Prostate gland (tissue), 2 donors: ENCODE data around the gene ALG1. TPM values are rescaled to one million over a fixed set of nuclear protein-coding genes. Genes with fewer than 3 reads are reported as not detected.

Experiments used
- DNase-seq: peaks from one replicate; pipeline ENCODE4 v3.0.0-alpha.2; 2019; ENCODE audit warnings: low spot score
- H3K27ac ChIP-seq, 2 donors: fragments of 200-600 bp; sonication (generic); 2 replicates each; pipeline ENCODE4 v1.5.1; 2017 to 2019
- H3K27me3 ChIP-seq: fragments of 200-600 bp; sonication (generic); replicated peaks from 2 replicates; pipeline ENCODE4 v1.5.1; 2019; ENCODE audit not compliant: insufficient read depth
- H3K36me3 ChIP-seq, 2 donors: fragments of 200-600 bp; sonication (generic); 1 replicate in 1 of 2; 2 replicates in 1 of 2; pipeline versions ENCODE4 v1.5.1 to v1.8.1; 2017 to 2019
- H3K4me1 ChIP-seq: fragments of 200-600 bp; sonication (generic); replicated peaks from 2 replicates; pipeline ENCODE4 v1.5.1; 2019
- H3K4me3 ChIP-seq, 2 donors: fragments of 200-600 bp; sonication (generic); 2 replicates each; pipeline ENCODE4 v1.5.1; 2017 to 2019
- H3K9me3 ChIP-seq: fragments of 200-600 bp; sonication (generic); 2 replicates; pipeline ENCODE4 v1.5.1; 2017
- POLR2A ChIP-seq: fragments of 450-650 bp; IDR thresholded peaks from one replicate; pipeline ENCODE4 v1.6.1; 2016; ENCODE audit warnings: antibody characterized with exemption, mild to moderate bottlenecking
- POLR2AphosphoS5 ChIP-seq: sonication (generic); formaldehyde crosslinking; IDR thresholded peaks from one replicate; pipeline ENCODE4 v1.6.1; 2017; ENCODE audit warnings: antibody characterized with exemption
- WGBS: methylation state at CpG from one replicate; pipeline ENCODE4 v1.1.5; 2018; 5-methylcytosine and 5-hydroxymethylcytosine counted together
- intact Hi-C: fragments of 100-400 bp; cut with DNase I; formaldehyde crosslinking; loops from one replicate; pipeline ENCODE4 v1.14.2; 2022
- total RNA-seq, 2 donors: library from RNA; depleted of rRNA; stranded (reverse); fragments of >200 nt; gene quantifications; one replicate each; pipeline ENCODE4 v1.1.0, GENCODE V29; 2016
- TF ChIP-seq, protein P1 (sequence below), 4 experiments: fragments of 200-600 bp in 2 of 4; fragments of 450-650 bp in 2 of 4; sonication (generic) in 2 of 4; IDR thresholded peaks; 1 replicate in 3 of 4; 2 replicates in 1 of 4; pipeline ENCODE4 v1.5.1; 2016 to 2019; ENCODE audit warnings: antibody characterized with exemption in 4 of 4, mild to moderate bottlenecking in 2 of 4, moderate library complexity in 2 of 4

The ALG1 gene
- total RNA-seq, 2 donors from 2014 or later: 35.1 to 37.7 TPM

DNA sequence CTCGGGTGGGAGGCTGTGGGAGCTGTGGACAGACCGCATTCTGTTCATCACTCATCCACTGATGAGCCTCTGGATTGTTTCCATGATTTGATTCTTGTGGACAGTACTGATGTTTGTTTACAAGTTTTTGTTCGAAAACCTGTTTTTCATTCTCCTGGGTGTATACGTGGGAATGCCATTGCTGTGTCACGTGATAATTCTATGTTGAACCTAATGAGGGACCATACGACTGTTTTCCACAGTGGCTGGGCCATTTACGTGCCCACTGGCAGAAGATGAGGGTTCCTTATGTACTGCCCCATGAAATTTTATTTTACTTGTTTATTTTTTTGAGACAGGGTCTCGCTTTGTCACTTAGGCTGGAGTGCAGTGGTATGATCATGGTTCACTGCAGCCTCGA is 2.6 kb upstream of the ALG1 start:
- intact Hi-C loops: no loop called here
- Histone ChIP-seq H3K36me3 (no peaks in the 10 kb centered on the region), H3K9me3 (no peaks in the 10 kb centered on the region), H3K27me3 (no peaks in the 10 kb centered on the region), H3K4me1 (no peaks in the 10 kb centered on the region), H3K4me3 (no peak overlapping the region), H3K27ac (no peak overlapping the region)
- DNase-seq: no peak
- 89% methylated on average over 9 of the region's 9 CpGs for WGBS
- TF ChIP-seq, protein P1, sequence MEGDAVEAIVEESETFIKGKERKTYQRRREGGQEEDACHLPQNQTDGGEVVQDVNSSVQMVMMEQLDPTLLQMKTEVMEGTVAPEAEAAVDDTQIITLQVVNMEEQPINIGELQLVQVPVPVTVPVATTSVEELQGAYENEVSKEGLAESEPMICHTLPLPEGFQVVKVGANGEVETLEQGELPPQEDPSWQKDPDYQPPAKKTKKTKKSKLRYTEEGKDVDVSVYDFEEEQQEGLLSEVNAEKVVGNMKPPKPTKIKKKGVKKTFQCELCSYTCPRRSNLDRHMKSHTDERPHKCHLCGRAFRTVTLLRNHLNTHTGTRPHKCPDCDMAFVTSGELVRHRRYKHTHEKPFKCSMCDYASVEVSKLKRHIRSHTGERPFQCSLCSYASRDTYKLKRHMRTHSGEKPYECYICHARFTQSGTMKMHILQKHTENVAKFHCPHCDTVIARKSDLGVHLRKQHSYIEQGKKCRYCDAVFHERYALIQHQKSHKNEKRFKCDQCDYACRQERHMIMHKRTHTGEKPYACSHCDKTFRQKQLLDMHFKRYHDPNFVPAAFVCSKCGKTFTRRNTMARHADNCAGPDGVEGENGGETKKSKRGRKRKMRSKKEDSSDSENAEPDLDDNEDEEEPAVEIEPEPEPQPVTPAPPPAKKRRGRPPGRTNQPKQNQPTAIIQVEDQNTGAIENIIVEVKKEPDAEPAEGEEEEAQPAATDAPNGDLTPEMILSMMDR (IDR thresholded peaks at IDR 0.05): no peak

DNA sequence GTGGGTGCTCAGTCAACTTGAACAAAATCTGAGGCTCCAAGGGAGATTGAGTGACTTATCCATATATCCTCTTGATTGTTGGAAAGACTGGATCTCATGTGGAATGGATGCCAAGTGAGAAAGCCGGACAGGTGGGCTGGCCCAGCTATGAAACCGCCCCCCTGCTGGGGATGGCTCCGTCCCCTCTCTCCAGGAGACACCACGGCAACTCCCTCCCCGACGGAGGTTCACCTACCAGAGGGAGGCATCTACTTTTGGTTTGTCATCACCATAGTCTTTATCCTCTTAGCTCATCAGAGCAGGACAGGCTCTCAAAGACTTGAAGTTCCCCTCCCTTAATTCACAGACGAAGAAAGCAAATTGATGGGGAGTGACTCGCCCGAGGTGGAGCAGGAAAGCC is 1.8 kb upstream of the ALG1 start:
- no peaks in the 10 kb centered on the region for H3K4me1 ChIP-seq
- 90% methylated on average over 9 of the region's 9 CpGs for WGBS
- no peak overlapping the region for H3K4me3 ChIP-seq
- DNase-seq: no peak
- no peak overlapping the region for H3K27ac ChIP-seq
- intact Hi-C loops: no loop called here
- no peaks in the 10 kb centered on the region for H3K27me3 ChIP-seq
- TF ChIP-seq POLR2AphosphoS5: no peak
- TF ChIP-seq, protein P1 (IDR thresholded peaks at IDR 0.05): no peak
- no peak for TF ChIP-seq POLR2A
- no peaks in the 10 kb centered on the region for H3K36me3 ChIP-seq
- no peaks in the 10 kb centered on the region for H3K9me3 ChIP-seq

DNA sequence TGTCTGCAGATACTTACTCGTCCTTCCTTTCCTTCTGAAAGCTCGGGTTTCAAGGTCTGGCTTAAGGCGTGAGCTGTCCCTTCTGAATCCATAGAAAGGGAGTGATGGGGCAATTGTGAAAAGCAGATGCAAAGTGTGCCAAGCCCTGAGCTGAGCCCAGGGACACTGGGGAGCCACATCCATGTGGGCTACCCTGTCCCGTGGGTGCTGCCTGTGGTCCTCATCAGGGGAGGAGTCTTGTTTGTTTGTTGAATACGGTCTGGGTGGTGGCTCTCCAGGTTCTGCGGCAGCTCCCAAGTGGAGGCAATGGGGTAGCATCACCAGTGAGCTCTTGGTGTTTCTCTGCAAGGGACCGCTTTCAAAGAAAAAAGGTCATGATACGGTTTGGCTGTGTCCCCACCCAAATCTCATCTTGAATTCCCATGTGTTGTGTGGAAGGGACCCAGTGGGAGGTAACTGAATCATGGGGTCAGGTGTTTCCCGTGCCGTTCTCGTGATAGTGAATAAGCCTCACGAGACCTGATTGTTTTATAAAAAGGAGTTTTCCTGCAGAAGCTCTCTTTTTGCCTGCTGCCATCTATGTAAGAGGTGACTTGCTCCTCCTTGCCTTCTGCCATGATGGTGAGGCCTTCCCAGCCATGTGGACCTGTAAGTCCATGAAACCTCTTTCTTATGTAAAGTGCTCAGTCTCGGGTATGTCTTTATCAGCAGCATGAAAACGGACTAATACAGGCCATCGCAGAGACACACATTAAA is 1.0 kb upstream of the ALG1 start:
- intact Hi-C loops: no loop called here
- Histone ChIP-seq H3K36me3 (no peaks in the 10 kb centered on the region), H3K27ac (no peak overlapping the region), H3K4me1 (no peaks in the 10 kb centered on the region), H3K9me3 (no peaks in the 10 kb centered on the region), H3K27me3 (no peaks in the 10 kb centered on the region), H3K4me3 (no peak overlapping the region)
- DNase-seq: no peak
- no peak for TF ChIP-seq POLR2A
- TF ChIP-seq, protein P1 (IDR thresholded peaks at IDR 0.05): no peak
- no peak for TF ChIP-seq POLR2AphosphoS5
- 85% methylated on average over 15 of the region's 15 CpGs for WGBS

DNA sequence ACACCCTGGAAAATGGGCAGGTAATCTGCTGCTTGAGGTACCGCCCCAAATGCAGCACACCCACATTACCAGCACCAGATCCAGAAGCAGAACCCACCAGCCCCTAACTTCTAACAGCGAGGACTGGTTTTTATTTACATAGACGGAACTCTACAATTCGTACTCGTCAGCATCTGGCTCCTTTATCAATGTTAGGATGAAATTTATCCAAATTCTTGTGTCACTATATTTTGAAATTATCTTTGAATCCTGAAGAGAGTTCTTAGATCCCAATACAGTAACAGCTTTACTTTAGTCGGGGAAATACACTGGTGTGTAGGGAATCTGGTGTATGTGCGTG is 332 bp upstream of the ALG1 start:
- Histone ChIP-seq H3K27ac (peak overlapping the region; percentile 60 to 70), H3K36me3 (no peaks in the 10 kb centered on the region), H3K9me3 (no peaks in the 10 kb centered on the region), H3K4me1 (no peaks in the 10 kb centered on the region), H3K4me3 (peak overlapping the region; percentile 68 to 85), H3K27me3 (no peaks in the 10 kb centered on the region)
- WGBS: 55% methylated on average over 7 of the region's 7 CpGs
- intact Hi-C loops: no loop called here
- TF ChIP-seq, protein P1 (IDR thresholded peaks at IDR 0.05): no peak
- TF ChIP-seq POLR2A (no peak), POLR2AphosphoS5 (no peak)
- DNase-seq: no peak
